Hematopoietic multipotent progenitor cell treated with erythropoietin and hydrocortisone succinate and interleukin-3 and kit ligand, for 17 days (in vitro differentiated cells): ENCODE measurements around the gene KCNA4.
"Not testable (repeated sequence)": the region's sequence is repeated elsewhere in the genome, so short reads cannot be mapped to it uniquely, and the experiment has no call there.

Experiments
- DNase-seq: peaks from one replicate; pipeline ENCODE4 v3.0.0-alpha.2; 2015; ENCODE audit warnings: low spot score

Gene KCNA4

GRCh38 chr11:30016588-30017363 is at the start of gene KCNA4:
KCNA4 (minus strand) TSS chr11:30017030; CDS start chr11:30012678, 4,352 bp downstream.
- no peak for DNase-seq

- no peak for DNase-seq
These were observed 45.3 kb upstream of the KCNA4 start for GRCh38 chr11:30062103-30062502.

- DNase-seq = no peak
These were observed 42.5 kb upstream of the KCNA4 start for GRCh38 chr11:30059172-30059815.

GRCh38 chr11:30049214-30049613 is 32.4 kb upstream of the KCNA4 start:
- no peak for DNase-seq

- DNase-seq = no peak
These were observed 29.7 kb upstream of the KCNA4 start for GRCh38 chr11:30046578-30046945.

- DNase-seq = no peak
These were observed 29.2 kb upstream of the KCNA4 start for GRCh38 chr11:30045921-30046577.

- DNase-seq = no peak
These were observed 28.3 kb upstream of the KCNA4 start for GRCh38 chr11:30045144-30045543.

GRCh38 chr11:30041171-30041570 is 24.3 kb upstream of the KCNA4 start:
- no peak for DNase-seq

GRCh38 chr11:30034746-30035145 is 17.9 kb upstream of the KCNA4 start:
- DNase-seq = not testable (repeated sequence)

- not testable (repeated sequence) for DNase-seq
These were observed 17.3 kb upstream of the KCNA4 start for GRCh38 chr11:30034166-30034565.

- DNase-seq = no peak
These were observed 8.7 kb upstream of the KCNA4 start for GRCh38 chr11:30025396-30026139.

GRCh38 chr11:30023074-30023473 is 6.2 kb upstream of the KCNA4 start:
- DNase-seq = no peak

- no peak for DNase-seq
These were observed 2.7 kb upstream of the KCNA4 start for GRCh38 chr11:30019481-30019880.

GRCh38 chr11:30018495-30018894 is 1.7 kb upstream of the KCNA4 start:
- DNase-seq = no peak

GRCh38 chr11:30017445-30017895 is 640 bp upstream of the KCNA4 start:
- no peak for DNase-seq

GRCh38 chr11:30015725-30016412 is 961 bp downstream of the KCNA4 start:
- DNase-seq = no peak

GRCh38 chr11:30012346-30012745 is 4.5 kb downstream of the KCNA4 start:
- DNase-seq = no peak

GRCh38 chr11:30009060-30009459 is 7.8 kb downstream of the KCNA4 start:
- no peak for DNase-seq

- DNase-seq = no peak
These were observed 10.0 kb downstream of the KCNA4 start for GRCh38 chr11:30006876-30007275.

GRCh38 chr11:30002157-30002785 is 14.6 kb downstream of the KCNA4 start:
- DNase-seq = no peak
